GM10248 (cell line): ENCODE data around the gene CCDC157.

ENCODE experiments used
- CTCF ChIA-PET: fragments of 300-600 bp; sonication (Branson Sonifier 250); formaldehyde crosslinking; extraction: SDS; loops from one replicate; lab custom pipeline; 2021; ENCODE audit warnings: antibody characterized with exemption; lab: Yijun Ruan, JAX
- POLR2A ChIA-PET: fragments of 350-650 bp; sonication (Branson Sonifier 250); formaldehyde crosslinking; extraction: SDS; loops from one replicate; lab custom pipeline; 2020; ENCODE audit warnings: antibody characterized with exemption; lab: Yijun Ruan, JAX
- DNase-seq: peaks from one replicate; pipeline ENCODE4 v3.0.0; 2012; ENCODE audit errors: extremely low spot score
- TF ChIP-seq, protein P1 (sequence below): IDR thresholded peaks from 2 replicates; pipeline ENCODE4 v1.5.1; 2012; ENCODE audit warnings: mild to moderate bottlenecking, low read depth; ENCODE audit errors: extremely low read depth, missing control alignments, control extremely low read depth

Gene CCDC157

DNA sequence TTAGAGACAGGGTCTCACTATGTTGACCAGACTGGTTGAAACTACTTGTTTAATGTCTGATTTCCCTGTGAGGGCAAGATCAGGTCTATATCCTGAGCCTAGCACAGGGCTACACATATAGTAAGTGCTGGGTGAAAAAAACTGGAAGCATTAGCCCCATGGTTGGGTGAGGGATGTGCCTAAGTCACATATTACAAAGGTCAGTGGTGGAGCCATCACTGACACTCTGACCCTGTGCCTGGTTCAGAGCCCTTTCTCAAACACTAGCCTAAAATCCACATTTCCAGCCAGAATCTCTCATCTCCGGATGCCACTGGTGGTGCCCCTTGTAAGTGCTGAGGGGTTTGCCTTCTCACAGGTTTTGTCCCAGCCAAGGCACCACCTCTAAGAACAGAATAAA is 39.0 kb upstream of the CCDC157 start:
- POLR2A ChIA-PET, result no interaction called here
- TF ChIP-seq, protein P1, sequence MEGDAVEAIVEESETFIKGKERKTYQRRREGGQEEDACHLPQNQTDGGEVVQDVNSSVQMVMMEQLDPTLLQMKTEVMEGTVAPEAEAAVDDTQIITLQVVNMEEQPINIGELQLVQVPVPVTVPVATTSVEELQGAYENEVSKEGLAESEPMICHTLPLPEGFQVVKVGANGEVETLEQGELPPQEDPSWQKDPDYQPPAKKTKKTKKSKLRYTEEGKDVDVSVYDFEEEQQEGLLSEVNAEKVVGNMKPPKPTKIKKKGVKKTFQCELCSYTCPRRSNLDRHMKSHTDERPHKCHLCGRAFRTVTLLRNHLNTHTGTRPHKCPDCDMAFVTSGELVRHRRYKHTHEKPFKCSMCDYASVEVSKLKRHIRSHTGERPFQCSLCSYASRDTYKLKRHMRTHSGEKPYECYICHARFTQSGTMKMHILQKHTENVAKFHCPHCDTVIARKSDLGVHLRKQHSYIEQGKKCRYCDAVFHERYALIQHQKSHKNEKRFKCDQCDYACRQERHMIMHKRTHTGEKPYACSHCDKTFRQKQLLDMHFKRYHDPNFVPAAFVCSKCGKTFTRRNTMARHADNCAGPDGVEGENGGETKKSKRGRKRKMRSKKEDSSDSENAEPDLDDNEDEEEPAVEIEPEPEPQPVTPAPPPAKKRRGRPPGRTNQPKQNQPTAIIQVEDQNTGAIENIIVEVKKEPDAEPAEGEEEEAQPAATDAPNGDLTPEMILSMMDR, result no peak
- no peak for DNase-seq
- CTCF ChIA-PET, result no interaction called here

DNA sequence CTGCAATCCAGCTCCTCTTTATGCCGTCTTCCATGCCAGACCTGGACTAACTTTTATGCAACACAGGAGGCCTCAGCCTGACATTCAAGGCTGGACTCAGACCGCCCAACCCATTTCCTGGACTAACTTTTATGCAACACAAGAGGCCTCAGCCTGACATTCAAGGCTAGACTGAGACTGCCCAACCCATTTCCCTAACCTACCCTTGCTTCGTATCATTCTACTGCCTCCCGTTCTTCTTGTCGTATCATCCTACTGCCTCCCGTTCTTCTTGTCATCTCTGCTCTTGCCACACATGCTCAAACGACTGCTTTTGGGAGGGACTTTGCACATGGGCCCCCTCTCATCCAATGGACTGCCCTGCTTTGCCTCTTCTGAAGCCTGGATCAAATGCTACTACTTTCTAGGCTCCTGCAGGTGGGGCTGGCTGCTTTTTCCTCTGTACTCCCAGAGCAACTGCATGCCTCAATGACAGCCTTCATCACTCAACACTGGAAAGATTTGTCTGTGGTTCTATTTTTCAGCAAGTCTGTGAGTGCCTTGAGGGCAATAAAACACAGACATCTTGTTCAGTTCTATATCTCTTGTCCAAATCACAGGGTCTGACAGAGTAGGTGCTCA is 37.9 kb upstream of the CCDC157 start:
- POLR2A ChIA-PET, result interaction anchor here (0.5 kb wide), 1 partner anchor 36 kb away, joined by 4 read pairs; no protein-coding TSS in a partner anchor
- CTCF ChIA-PET, result interaction anchor here (0.7 to 2.3 kb wide), 4 partner anchors 9 to 69 kb away, joined by 3 to 7 read pairs (median 4); no protein-coding TSS in a partner anchor
- TF ChIP-seq, protein P1, result no peak

DNA sequence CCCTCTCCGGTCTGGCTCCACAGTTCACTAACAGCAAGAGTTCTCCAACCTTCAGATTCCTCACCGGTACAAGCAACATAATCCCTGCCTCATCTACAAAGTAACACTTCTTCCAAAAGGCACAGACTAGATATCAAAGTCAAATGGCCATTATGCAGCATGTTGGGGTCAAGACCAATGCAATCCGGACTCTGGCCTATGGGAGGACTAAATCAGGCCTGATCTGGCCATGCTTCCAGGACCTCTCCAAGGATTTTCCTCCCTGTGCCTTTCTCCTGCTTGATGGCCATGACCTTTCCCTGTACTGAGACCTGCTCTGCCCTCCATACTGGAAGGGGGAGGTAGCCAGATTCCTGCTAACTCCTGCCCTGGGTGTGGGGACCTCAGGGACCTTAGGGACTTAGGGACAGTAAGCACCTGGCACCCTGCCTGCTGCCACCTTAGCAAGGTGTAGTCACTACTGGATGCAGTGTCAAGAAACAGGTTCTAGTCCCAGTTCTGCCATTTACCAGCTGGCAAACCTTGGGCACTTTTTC is 36.7 kb upstream of the CCDC157 start:
- ChIA-PET POLR2A (no interaction called here), CTCF (interaction anchor here (1.0 to 2.3 kb wide), 2 partner anchors 10 to 32 kb away, joined by 5 to 7 read pairs; no protein-coding TSS in a partner anchor)
- TF ChIP-seq, protein P1, result no peak
- DNase-seq, result no peak

More for the DNA sequence above, 37.9 kb upstream of the CCDC157 start:
- DNase-seq, result no peak

DNA sequence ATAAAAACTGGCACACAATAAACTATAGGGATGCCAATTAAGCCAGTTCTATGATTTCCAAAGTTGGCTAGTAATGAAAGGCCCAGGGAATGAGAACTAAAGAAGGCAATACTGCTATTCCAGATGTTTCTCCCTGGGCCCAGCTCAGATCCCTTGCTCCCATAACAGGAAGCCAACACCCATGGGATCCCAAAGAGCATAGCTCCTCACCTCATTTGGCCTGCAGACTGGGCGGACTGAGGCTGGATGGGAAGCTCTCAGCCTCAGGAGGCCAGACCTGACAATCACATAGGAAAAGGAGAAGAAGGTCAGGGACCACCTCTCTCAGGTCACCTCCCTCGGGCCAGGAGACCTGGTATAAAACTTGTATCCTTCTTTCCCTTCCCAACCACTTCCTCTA is 35.3 kb upstream of the CCDC157 start:
- TF ChIP-seq, protein P1, result no peak
- ChIA-PET POLR2A (interaction anchor here (0.7 kb wide), 1 partner anchor 12 kb away, joined by 3 read pairs; no protein-coding TSS in a partner anchor), CTCF (interaction anchor here (1.1 to 2.3 kb wide), 2 partner anchors 11 to 33 kb away, joined by 6 to 7 read pairs; no protein-coding TSS in a partner anchor)
- DNase-seq, result no peak

DNA sequence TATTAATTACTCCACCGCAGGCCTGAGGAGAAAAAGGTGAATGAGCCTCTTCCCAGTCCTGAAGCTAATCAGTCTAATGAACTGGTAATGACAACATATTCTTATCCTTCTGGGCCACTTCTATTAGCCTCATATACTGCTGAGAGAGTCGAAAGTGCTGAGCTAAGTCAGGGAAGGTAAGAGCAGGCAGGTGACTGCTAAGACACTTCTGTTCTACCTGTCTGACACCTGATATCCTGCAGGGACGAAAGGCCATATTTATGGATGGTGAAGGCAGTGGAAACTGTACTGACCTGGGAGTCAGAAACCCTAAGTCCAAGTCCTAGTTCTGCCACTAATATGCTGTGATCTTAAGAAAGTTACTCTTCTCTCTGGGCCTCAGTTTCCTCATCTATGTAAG is 33.6 kb upstream of the CCDC157 start:
- DNase-seq, result no peak
- TF ChIP-seq, protein P1, result no peak
- POLR2A ChIA-PET, result interaction anchor here (0.6 kb wide), 1 partner anchor 186 kb away, joined by 3 read pairs; no protein-coding TSS in a partner anchor
- CTCF ChIA-PET, result interaction anchor here (1.2 kb wide), 1 partner anchor 36 kb away, joined by 6 read pairs; no protein-coding TSS in a partner anchor

DNA sequence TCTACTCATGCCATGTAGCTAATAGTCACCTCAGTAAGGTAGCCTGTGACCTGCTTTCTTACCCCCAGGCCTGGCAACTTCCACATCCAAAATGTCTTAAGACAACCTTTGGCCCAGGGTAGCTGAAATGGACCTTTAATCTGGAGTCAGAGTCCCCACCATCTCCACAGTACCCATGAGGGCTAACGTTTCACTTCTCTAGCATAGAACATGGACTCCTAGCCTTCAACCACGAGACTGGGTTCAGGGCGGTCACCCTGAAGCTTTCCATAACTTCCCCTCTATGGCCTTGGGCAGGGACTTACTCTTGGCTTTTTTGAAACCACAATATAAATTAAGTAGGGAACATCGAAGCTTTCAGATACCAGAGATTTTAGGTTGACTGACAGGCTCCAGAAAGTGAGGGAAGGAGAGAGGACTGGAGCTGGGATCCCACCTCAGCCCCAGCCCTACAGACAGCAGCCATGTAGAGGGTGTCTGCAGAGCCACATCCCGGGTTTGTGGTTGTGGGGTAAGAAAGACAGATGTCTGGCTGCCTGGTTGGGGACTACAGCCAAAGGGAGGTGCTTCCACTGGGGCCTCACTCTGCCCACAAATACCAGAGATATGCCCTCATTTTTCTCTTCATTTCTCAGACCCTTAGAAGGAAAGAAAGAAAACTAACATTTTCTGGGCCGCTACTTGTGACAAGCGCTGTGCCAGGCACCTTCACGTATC is 32.6 kb upstream of the CCDC157 start:
- TF ChIP-seq, protein P1, result no peak
- ChIA-PET CTCF (interaction anchor here (1.0 to 2.2 kb wide), 4 partner anchors 9 to 36 kb away, joined by 3 to 11 read pairs (median 6); partner anchors contain the start of gene CASTOR1), POLR2A (no interaction called here)
- DNase-seq, result no peak
